GM19023 (cell line): ENCODE data around the gene NEDD4L.
A peak's percentile ranks its signal among the peaks of the same experiment; 100 is the strongest.
"Not testable (repeated sequence)": the region's sequence is repeated elsewhere in the genome, so short reads cannot be mapped to it uniquely, and the experiment has no call there.

Source experiments
- ATAC-seq: cut with Tn5 transposase; IDR thresholded peaks from one replicate; pipeline ENCODE4 v1.9.1; 2021; ENCODE audit warnings: mild to moderate bottlenecking, moderate library complexity; ENCODE audit not compliant: unreplicated experiment

NEDD4L gene

DNA sequence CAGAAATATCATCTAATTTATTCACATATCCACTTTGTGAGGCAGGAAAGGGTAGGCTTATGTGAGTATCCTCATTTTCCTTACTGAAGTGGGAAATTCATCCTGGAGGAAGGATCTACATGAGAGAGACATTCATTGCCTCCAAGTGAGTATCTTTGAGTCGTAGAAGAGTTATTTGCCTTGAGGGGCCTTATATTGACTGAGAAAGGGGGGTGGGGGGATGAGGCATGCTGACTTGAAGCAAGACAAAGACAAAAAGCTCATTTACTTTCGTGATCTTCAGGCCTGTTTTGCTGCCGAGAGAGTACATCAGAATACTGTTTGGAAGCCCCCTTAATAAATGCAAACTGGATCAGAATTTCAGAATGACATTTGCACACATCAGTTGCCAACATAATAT lies 17.6 kb upstream of the NEDD4L start:
- no peak for ATAC-seq

GRCh38 chr18:58026857-58027256 lies 17.2 kb upstream of the NEDD4L start:
- no peak for ATAC-seq

DNA sequence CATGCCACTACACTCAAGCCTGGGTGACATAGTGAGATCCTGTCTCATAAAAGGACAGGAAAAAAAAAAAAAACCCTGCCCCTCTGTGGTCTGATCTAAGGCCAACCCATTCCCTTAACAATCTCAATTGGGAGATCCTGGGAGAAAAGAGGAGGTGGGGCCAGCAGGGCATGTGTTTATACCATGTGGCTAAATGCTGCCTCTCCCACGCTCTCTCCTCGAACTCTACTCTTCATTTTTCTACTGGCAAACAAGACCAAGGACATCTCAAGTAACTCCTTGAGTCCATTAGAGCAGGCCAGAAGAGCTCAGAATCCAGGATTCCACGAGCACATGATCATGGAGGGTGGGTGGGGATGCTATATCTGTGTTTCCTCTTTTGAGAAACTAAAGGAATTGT lies 16.7 kb upstream of the NEDD4L start:
- no peak for ATAC-seq

DNA sequence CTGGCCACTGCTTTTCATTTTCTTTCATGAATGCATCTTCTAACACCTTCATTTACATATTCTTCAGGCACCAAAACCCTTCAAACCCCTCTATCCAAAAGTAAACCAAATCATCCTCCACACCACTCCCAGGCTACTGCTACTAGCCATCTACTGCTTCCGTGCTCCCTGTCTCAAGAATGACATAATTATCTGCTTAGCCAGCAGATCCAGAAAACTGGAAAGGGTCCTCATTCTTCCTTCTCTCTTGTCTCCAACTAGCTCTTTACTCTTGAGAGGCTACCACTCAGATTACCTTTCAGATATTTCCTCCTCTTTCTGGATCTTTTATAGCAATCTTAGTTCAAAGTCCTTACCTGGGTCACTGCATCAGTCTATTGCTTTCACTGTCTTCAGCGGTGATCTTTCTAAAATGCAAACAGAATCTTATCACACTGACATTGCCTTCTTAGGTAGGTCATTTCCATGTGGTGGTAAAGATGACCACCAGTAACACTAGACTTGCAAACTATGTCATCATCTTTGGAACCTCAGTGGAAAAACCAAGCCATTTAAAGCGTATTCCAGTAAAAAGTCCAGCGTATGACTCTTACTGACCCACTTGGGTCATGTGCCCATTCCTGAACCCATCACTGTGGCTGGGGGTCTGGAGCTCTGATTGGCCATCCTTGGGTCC lies 15.8 kb upstream of the NEDD4L start:
- ATAC-seq, result no peak

GRCh38 chr18:58032233-58032632 lies 11.8 kb upstream of the NEDD4L start:
- ATAC-seq, result no peak

- no peak for ATAC-seq
These were observed 10.8 kb upstream of the NEDD4L start for GRCh38 chr18:58033216-58033615.

- ATAC-seq, result no peak
These were observed 9.7 kb upstream of the NEDD4L start for GRCh38 chr18:58034370-58034769.

DNA sequence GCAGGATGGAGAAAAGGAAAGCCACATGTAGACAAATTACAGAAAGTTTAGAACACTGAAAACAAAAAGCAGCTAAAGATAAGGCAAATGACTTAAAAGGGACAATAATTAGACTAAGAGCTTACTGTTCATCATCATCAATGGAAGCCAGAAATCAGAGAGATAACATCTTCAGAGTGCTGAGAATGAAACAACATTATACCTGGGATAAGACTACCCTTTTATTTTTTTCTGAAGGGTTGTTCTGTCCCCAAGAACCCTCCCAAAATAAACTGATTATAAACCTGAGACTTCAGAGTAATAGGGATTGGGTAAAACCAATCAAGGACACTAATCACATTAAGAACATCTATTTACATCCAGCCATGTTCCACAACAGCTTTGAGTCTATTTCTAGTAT lies 6.9 kb upstream of the NEDD4L start:
- ATAC-seq, result no peak

GRCh38 chr18:58038063-58038462 lies 6.0 kb upstream of the NEDD4L start:
- ATAC-seq, result no peak

GRCh38 chr18:58041633-58042032 lies 2.4 kb upstream of the NEDD4L start:
- no peak for ATAC-seq

GRCh38 chr18:58042826-58043490 lies 1.1 kb upstream of the NEDD4L start:
- no peak for ATAC-seq

GRCh38 chr18:58044370-58045241 lies 580 bp downstream of the NEDD4L start:
- ATAC-seq, result peak; percentile 32

- no peak for ATAC-seq
These were observed 1.4 kb downstream of the NEDD4L start for GRCh38 chr18:58045242-58046092.

DNA sequence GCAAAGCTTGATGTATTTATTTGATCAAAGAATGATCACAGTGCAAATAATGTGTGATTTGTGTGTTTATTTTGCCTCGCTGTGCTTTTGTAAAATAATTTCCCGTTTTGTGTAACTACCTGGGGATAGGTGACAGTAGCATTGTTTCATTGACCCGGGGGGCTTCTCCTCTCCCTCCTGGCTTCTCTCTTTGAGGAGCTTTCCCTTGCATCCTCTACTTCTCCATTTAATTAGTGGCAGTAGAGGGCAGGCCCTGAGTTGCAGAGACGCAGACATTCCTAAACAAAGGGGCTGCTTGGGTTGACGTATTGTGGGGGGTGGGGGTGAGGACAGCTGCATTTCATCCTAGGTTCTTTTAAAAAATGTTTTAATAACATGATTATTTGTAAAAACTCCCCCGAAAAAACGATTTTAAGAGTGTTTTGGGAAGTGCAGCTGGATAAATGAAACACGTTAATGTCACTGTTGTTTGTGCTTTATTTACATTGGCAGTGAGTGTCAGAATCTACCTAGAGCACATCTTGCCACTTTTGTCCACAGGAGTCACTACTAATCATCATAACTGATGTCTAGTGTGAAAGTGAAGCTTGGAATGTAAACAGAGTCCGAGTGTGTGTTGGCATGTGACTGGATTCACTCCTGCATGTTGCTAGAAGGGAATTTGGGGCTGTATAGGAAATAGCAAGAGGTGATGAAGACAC lies 2.2 kb downstream of the NEDD4L start:
- ATAC-seq, result no peak

DNA sequence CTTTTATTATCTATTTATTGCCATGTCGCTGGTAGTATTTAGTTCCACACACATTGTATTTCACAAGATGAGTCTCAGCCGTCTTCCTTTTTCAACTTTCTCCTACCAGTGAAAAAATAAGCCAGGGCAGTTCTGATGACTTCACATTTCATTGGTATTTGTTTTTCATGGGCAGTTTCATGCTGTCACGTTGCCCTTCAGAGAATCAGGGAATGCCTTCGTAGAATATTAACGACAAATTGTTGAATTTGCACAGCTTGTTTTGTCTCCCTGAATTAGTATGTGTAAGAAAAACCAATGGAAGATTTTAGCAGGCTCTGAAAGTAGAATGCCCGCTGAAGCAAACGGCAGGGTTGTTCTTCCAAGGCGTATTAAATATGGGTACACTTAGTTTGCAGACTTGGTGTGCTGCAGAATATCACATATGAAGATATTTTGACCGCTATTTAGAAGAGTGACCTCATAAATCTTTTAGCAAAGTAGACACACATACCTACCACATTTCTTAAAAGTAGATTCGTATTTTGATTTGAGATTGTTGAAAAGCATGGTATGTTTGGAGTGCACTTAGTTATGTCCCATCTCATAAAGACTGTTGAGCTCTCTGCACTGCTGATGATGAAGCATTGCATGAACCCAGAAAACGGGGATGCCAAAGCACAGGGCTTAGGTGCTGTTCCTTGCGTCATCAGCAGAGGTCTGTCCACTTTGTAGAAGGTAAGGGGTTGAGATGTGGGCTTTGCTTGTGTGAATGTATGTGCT lies 2.9 kb downstream of the NEDD4L start:
- no peak for ATAC-seq

GRCh38 chr18:58047556-58047882 lies 3.5 kb downstream of the NEDD4L start:
- no peak for ATAC-seq

DNA sequence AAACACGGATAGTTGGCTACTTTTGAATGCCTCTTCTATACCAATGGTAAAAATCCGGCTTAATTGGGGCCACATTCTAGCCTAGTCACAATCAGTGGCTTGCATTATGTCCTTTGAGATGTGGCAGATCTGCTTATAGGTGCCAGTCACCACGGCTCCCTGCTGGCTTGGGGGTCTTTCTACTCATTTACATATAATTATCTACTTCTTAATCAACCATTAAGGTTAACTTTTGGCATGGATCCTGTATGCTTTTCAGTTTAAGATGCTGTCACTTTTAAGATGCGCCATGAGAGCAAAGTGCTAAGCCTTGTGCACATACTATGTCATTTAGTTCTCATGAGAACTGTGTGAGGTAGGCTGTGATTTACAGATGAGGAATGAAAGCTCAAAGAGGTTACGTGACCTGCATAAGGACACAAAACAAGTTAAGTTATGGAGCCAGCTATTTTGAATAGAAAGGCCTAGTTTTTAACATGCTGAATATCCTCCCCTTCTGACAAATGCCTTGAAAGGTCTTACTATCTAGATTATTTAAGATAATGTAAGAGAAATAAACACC lies 4.1 kb downstream of the NEDD4L start:
- no peak for ATAC-seq

- ATAC-seq, result no peak
These were observed 5.1 kb downstream of the NEDD4L start for GRCh38 chr18:58049000-58049688.

DNA sequence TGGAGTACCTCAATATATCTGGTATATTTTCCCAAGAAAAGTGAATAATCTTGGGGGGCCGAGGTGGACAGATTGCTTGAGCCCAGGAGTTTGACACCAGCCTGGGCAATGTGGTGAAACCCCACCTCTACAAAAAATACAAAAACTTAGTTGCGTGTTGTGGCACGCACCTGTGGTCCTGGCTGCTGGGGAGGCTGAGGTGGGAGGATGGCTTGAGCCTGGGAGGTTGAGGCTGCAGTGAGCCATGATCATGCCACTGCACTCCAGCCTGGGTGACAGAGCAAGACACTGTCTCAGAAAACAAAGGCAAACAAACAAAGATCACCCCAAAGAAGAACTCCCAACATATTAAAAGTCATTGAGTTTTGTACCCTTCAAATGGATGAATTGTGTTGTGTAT lies 6.9 kb downstream of the NEDD4L start:
- ATAC-seq, result not testable (repeated sequence)
